Measurements from ENCODE around the gene PIP4K2A.
A peak's percentile ranks its signal among the peaks of the same experiment; 100 is the strongest.

PIP4K2A gene

GRCh38 chr10:22609719-22610465 is 104.5 kb downstream of the PIP4K2A start:
- Histone ChIP-seq H3K27ac (ENCODE audit: low read depth in 2 of 2, low read length in 2 of 2) (no peak overlapping the region), H3K36me3 (ENCODE audit: control insufficient read depth in 2 of 2, insufficient read depth in 2 of 2, low read length in 2 of 2) (no peaks in the 10 kb centered on the region), H3K4me1 (ENCODE audit: control insufficient read depth in 2 of 2, insufficient read depth in 2 of 2, low read length in 2 of 2) (peaks cover 0 to 16% of the 10 kb centered on the region in 2 donors), H3K9me3 (ENCODE audit: control insufficient read depth in 2 of 2, low read length in 2 of 2) (no peaks in the 10 kb centered on the region), H3K9ac (ENCODE audit: low read depth in 1 of 2, low read length in 2 of 2) (no peak overlapping the region), H3K4me3 (ENCODE audit: low read length in 2 of 2) (no peak overlapping the region), H3K27me3 (ENCODE audit: control insufficient read depth in 2 of 2, insufficient read depth in 2 of 2, low read length in 2 of 2) (no peaks in the 10 kb centered on the region)

- Histone ChIP-seq H3K9ac (ENCODE audit: low read depth in 1 of 2, low read length in 2 of 2) (no peak overlapping the region), H3K9me3 (ENCODE audit: control insufficient read depth in 2 of 2, low read length in 2 of 2) (no peaks in the 10 kb centered on the region), H3K4me3 (ENCODE audit: low read length in 2 of 2) (no peak overlapping the region), H3K36me3 (ENCODE audit: control insufficient read depth in 2 of 2, insufficient read depth in 2 of 2, low read length in 2 of 2) (no peaks in the 10 kb centered on the region), H3K4me1 (ENCODE audit: control insufficient read depth in 2 of 2, insufficient read depth in 2 of 2, low read length in 2 of 2) (peaks cover 0 to 15% of the 10 kb centered on the region in 2 donors), H3K27ac (ENCODE audit: low read depth in 2 of 2, low read length in 2 of 2) (no peak overlapping the region), H3K27me3 (ENCODE audit: control insufficient read depth in 2 of 2, insufficient read depth in 2 of 2, low read length in 2 of 2) (no peaks in the 10 kb centered on the region)
Measured at GRCh38 chr10:22609251-22609650, 105.1 kb downstream of the PIP4K2A start.

GRCh38 chr10:22607261-22607660 is 107.1 kb downstream of the PIP4K2A start:
- Histone ChIP-seq H3K4me1 (ENCODE audit: control insufficient read depth in 2 of 2, insufficient read depth in 2 of 2, low read length in 2 of 2) (peaks cover 0 to 11% of the 10 kb centered on the region in 2 donors), H3K4me3 (ENCODE audit: low read length in 2 of 2) (no peak overlapping the region), H3K27me3 (ENCODE audit: control insufficient read depth in 2 of 2, insufficient read depth in 2 of 2, low read length in 2 of 2) (no peaks in the 10 kb centered on the region), H3K36me3 (ENCODE audit: control insufficient read depth in 2 of 2, insufficient read depth in 2 of 2, low read length in 2 of 2) (no peaks in the 10 kb centered on the region), H3K27ac (ENCODE audit: low read depth in 2 of 2, low read length in 2 of 2) (no peak overlapping the region), H3K9me3 (ENCODE audit: control insufficient read depth in 2 of 2, low read length in 2 of 2) (no peaks in the 10 kb centered on the region), H3K9ac (ENCODE audit: low read depth in 1 of 2, low read length in 2 of 2) (no peak overlapping the region)

- Histone ChIP-seq H3K36me3 (ENCODE audit: control insufficient read depth in 2 of 2, insufficient read depth in 2 of 2, low read length in 2 of 2) (no peaks in the 10 kb centered on the region), H3K27ac (ENCODE audit: low read depth in 2 of 2, low read length in 2 of 2) (peak overlapping the region; percentile 32 to 67), H3K9me3 (ENCODE audit: control insufficient read depth in 2 of 2, low read length in 2 of 2) (no peaks in the 10 kb centered on the region), H3K27me3 (ENCODE audit: control insufficient read depth in 2 of 2, insufficient read depth in 2 of 2, low read length in 2 of 2) (no peaks in the 10 kb centered on the region), H3K9ac (ENCODE audit: low read depth in 1 of 2, low read length in 2 of 2) (no peak overlapping the region), H3K4me1 (ENCODE audit: control insufficient read depth in 2 of 2, insufficient read depth in 2 of 2, low read length in 2 of 2) (peaks cover 0 to 7% of the 10 kb centered on the region in 2 donors), H3K4me3 (ENCODE audit: low read length in 2 of 2) (no peak overlapping the region)
Measured at GRCh38 chr10:22606164-22606614, 108.2 kb downstream of the PIP4K2A start.

GRCh38 chr10:22605168-22605567 is 109.2 kb downstream of the PIP4K2A start:
- H3K9ac ChIP-seq (ENCODE audit: low read depth in 1 of 2, low read length in 2 of 2): no peak overlapping the region
- H3K36me3 ChIP-seq (ENCODE audit: control insufficient read depth in 2 of 2, insufficient read depth in 2 of 2, low read length in 2 of 2): peaks cover 0 to 3% of the 10 kb centered on the region in 2 donors
- peak overlapping the region; percentile 40 to 56 for H3K27ac ChIP-seq (ENCODE audit: low read depth in 2 of 2, low read length in 2 of 2)
- H3K27me3 ChIP-seq (ENCODE audit: control insufficient read depth in 2 of 2, insufficient read depth in 2 of 2, low read length in 2 of 2): no peaks in the 10 kb centered on the region
- H3K4me3 ChIP-seq (ENCODE audit: low read length in 2 of 2): peak overlapping the region in 1 of 2 donors; percentile 7
- no peaks in the 10 kb centered on the region for H3K9me3 ChIP-seq (ENCODE audit: control insufficient read depth in 2 of 2, low read length in 2 of 2)
- H3K4me1 ChIP-seq (ENCODE audit: control insufficient read depth in 2 of 2, insufficient read depth in 2 of 2, low read length in 2 of 2): peaks cover 0 to 7% of the 10 kb centered on the region in 2 donors

- Histone ChIP-seq H3K27me3 (ENCODE audit: control insufficient read depth in 2 of 2, insufficient read depth in 2 of 2, low read length in 2 of 2) (no peaks in the 10 kb centered on the region), H3K9ac (ENCODE audit: low read depth in 1 of 2, low read length in 2 of 2) (no peak overlapping the region), H3K27ac (ENCODE audit: low read depth in 2 of 2, low read length in 2 of 2) (peak overlapping the region; percentile 32 to 56), H3K9me3 (ENCODE audit: control insufficient read depth in 2 of 2, low read length in 2 of 2) (no peaks in the 10 kb centered on the region), H3K36me3 (ENCODE audit: control insufficient read depth in 2 of 2, insufficient read depth in 2 of 2, low read length in 2 of 2) (peaks cover 0 to 3% of the 10 kb centered on the region in 2 donors), H3K4me1 (ENCODE audit: control insufficient read depth in 2 of 2, insufficient read depth in 2 of 2, low read length in 2 of 2) (peaks cover 2% of the 10 kb centered on the region in 2 donors), H3K4me3 (ENCODE audit: low read length in 2 of 2) (no peak overlapping the region)
Measured at GRCh38 chr10:22604344-22605126, 109.8 kb downstream of the PIP4K2A start.

GRCh38 chr10:22603581-22603980 is 110.8 kb downstream of the PIP4K2A start:
- no peaks in the 10 kb centered on the region for H3K9me3 ChIP-seq (ENCODE audit: control insufficient read depth in 2 of 2, low read length in 2 of 2)
- no peak overlapping the region for H3K4me3 ChIP-seq (ENCODE audit: low read length in 2 of 2)
- peaks cover 0 to 5% of the 10 kb centered on the region in 2 donors for H3K4me1 ChIP-seq (ENCODE audit: control insufficient read depth in 2 of 2, insufficient read depth in 2 of 2, low read length in 2 of 2)
- peaks cover 0 to 3% of the 10 kb centered on the region in 2 donors for H3K36me3 ChIP-seq (ENCODE audit: control insufficient read depth in 2 of 2, insufficient read depth in 2 of 2, low read length in 2 of 2)
- no peak overlapping the region for H3K9ac ChIP-seq (ENCODE audit: low read depth in 1 of 2, low read length in 2 of 2)
- H3K27me3 ChIP-seq (ENCODE audit: control insufficient read depth in 2 of 2, insufficient read depth in 2 of 2, low read length in 2 of 2): no peaks in the 10 kb centered on the region
- no peak overlapping the region for H3K27ac ChIP-seq (ENCODE audit: low read depth in 2 of 2, low read length in 2 of 2)

- Histone ChIP-seq H3K4me1 (ENCODE audit: control insufficient read depth in 2 of 2, insufficient read depth in 2 of 2, low read length in 2 of 2) (peaks cover 0 to 5% of the 10 kb centered on the region in 2 donors), H3K4me3 (ENCODE audit: low read length in 2 of 2) (no peak overlapping the region), H3K27ac (ENCODE audit: low read depth in 2 of 2, low read length in 2 of 2) (peak overlapping the region in 1 of 2 donors; percentile 27), H3K27me3 (ENCODE audit: control insufficient read depth in 2 of 2, insufficient read depth in 2 of 2, low read length in 2 of 2) (no peaks in the 10 kb centered on the region), H3K9ac (ENCODE audit: low read depth in 1 of 2, low read length in 2 of 2) (no peak overlapping the region), H3K36me3 (ENCODE audit: control insufficient read depth in 2 of 2, insufficient read depth in 2 of 2, low read length in 2 of 2) (peaks cover 0 to 3% of the 10 kb centered on the region in 2 donors), H3K9me3 (ENCODE audit: control insufficient read depth in 2 of 2, low read length in 2 of 2) (no peaks in the 10 kb centered on the region)
Measured at GRCh38 chr10:22601618-22602017, 112.8 kb downstream of the PIP4K2A start.

GRCh38 chr10:22599636-22600228 is 114.6 kb downstream of the PIP4K2A start:
- Histone ChIP-seq H3K4me3 (ENCODE audit: low read length in 2 of 2) (no peak overlapping the region), H3K36me3 (ENCODE audit: control insufficient read depth in 2 of 2, insufficient read depth in 2 of 2, low read length in 2 of 2) (peaks cover 0 to 3% of the 10 kb centered on the region in 2 donors), H3K27ac (ENCODE audit: low read depth in 2 of 2, low read length in 2 of 2) (no peak overlapping the region), H3K9me3 (ENCODE audit: control insufficient read depth in 2 of 2, low read length in 2 of 2) (no peaks in the 10 kb centered on the region), H3K9ac (ENCODE audit: low read depth in 1 of 2, low read length in 2 of 2) (no peak overlapping the region), H3K27me3 (ENCODE audit: control insufficient read depth in 2 of 2, insufficient read depth in 2 of 2, low read length in 2 of 2) (no peaks in the 10 kb centered on the region), H3K4me1 (ENCODE audit: control insufficient read depth in 2 of 2, insufficient read depth in 2 of 2, low read length in 2 of 2) (peaks cover 0 to 5% of the 10 kb centered on the region in 2 donors)

Measured in mucosa of rectum (tissue), 2 donors.